ENCODE measurements around the gene RECQL5. TPM values are rescaled to one million over a fixed set of nuclear protein-coding genes. Genes with fewer than 3 reads are reported as not detected.
A peak's percentile ranks its signal among the peaks of the same experiment; 100 is the strongest.

Gene RECQL5
- total RNA-seq, 1 donor from 2014 or later = 110 TPM

DNA sequence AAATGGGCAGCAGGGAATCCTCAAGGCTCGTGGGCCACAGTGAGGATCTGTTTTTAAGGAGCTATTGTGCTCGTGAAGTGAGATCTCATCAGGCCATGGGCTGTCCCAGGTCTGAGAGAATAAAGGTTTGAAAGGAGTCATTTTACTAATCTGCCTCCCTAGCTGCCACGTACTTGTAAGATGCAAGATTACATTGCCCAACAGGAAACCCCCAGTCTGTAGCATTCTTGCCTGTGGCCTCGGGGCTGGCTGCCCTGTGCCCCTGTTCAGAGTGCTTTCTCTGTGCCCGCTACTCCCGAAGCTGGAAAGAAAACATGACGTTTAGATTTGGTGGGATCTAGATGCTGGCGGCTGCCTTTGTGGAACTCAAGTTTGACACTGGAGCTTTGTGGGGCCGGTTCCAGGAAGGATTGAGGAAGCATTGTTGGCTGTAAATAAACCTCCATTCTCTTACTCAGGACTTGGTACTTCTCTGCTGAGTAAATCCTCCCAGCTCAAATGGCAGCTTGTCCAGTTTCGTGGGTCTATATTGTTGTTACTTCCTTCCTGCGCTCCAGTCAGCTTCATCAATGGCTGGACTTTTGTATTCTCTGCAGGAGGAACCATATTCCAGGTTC, 21.4 kb upstream of the RECQL5 start:
- no peak for DNase-seq (ENCODE audit: low spot score)

DNA sequence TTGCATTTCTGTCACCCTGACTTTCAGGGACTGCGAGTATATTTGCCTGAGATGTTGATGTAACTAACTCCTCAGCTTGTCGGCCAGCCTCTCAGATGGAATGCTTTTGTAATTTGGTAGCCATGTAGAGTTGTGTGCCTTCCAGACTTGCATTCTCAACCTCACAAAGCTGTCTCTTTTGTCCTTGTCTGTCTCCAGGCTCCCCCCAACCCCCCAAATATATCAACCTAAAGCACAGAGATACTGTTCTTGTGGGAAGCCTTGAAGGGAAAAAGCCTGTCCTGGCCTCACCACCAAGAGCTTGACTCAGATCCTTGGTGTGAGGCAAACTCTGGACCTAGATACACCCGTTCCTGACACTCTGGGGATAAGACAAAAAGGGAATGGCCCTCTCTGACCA, 18.5 kb upstream of the RECQL5 start:
- DNase-seq (ENCODE audit: low spot score) = no peak

DNA sequence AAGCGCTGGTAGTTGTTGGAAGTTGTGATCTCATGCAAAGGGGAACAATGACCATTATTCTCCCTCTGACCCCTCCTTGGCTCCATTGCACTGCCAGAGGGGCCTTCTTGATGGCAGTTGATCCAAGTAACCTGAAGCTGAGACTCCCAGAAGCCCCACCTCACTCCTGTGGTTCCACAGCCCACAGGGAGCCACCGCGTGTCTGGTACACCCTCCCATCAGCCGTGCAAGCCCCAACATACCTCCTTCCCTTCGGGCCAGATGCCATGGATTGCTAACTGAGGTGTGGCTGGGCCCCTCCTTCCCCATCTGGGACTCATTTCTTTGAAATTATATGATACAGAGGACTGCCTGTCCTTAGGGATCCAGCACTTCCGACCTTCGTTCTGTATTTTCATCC, 18.0 kb upstream of the RECQL5 start:
- peak; percentile 46 for DNase-seq (ENCODE audit: low spot score)

DNA sequence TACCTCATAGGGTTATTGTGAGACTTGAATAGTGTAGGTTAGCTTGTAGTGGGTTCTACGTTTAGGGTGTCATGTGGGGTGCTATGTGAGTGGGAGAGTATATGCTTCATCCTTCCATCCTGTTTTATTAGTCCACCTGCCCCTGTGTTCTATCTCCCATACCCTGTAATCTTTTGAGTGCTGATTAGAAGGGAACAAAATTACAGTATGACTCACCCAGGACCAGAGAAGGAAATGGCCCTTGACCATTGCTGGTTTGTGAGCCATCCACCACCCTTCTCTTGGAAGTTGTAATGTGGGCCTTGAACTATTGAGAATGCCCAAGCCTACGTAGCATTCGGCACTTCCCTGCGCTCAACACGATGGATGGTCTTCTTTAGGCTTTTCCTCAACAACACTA, 17.3 kb upstream of the RECQL5 start:
- no peak for DNase-seq (ENCODE audit: low spot score)

GRCh38 chr17:75683583-75683982, 16.6 kb upstream of the RECQL5 start:
- no peak for DNase-seq (ENCODE audit: low spot score)

GRCh38 chr17:75681289-75681688, 14.3 kb upstream of the RECQL5 start:
- no peak for DNase-seq (ENCODE audit: low spot score)

DNA sequence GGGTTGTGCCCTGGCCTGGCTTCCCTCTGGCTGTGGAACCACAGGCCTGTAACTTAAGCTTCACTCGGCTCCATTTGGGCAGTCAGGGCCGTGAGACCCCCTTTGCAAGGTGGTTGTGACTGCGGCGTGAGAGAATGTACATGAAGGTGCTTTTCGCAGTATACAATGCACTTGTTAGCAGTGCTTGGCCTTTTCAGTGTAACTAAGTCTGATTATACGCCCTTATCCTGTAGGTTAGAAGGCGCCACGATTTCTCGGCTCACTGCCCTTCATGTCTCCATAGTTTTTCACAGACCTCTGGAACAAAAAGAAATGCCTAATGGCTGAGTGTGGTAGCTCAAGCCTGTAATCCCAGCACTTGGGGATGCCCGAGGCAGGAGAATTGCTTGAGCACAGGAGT, 13.5 kb upstream of the RECQL5 start:
- DNase-seq (ENCODE audit: low spot score) = no peak

GRCh38 chr17:75679706-75680211, 12.8 kb upstream of the RECQL5 start:
- DNase-seq (ENCODE audit: low spot score) = peak; percentile 66

DNA sequence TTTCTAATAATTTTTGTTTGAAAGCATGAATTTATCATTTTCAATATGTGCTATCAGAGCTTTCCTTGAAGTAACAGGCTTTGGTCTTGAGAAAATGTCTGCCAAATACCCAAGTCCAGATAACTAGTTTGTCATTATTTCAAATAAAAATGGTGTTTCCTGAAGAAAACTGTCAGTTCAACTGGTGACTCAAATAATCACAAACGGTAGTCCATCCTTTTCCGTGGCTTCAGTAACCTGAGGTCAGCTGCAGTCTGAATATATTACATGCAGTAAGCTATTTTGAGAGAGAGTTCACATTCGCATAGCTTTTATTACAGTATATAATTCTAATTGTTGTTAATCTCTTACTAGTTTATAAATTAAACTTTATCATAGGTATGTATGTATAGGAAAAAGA, 9.5 kb upstream of the RECQL5 start:
- DNase-seq (ENCODE audit: low spot score) = no peak

GRCh38 chr17:75673487-75673886, 6.5 kb upstream of the RECQL5 start:
- DNase-seq (ENCODE audit: low spot score) = no peak

DNA sequence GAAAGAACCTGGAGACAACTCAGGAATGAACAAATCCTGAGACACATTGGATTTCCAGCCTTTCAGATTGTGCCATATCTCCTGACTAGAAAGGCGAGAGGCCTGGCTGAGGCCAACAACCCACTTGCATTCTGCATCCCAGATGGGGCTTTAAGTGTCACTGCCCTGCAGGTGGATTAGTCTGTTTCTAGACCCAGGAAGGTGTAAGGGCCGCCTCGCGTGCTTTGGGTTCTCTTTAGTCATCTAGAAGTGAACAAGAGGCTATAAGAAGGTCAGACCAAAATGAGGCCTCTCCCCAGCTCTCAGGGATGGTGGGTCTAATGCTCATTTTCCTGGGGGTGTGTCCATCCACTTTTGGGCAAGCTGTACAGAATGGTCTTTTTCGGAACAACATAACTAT, 5.1 kb upstream of the RECQL5 start:
- no peak for DNase-seq (ENCODE audit: low spot score)

GRCh38 chr17:75670868-75671267, 3.9 kb upstream of the RECQL5 start:
- DNase-seq (ENCODE audit: low spot score) = no peak

- DNase-seq (ENCODE audit: low spot score) = no peak
Measured at GRCh38 chr17:75668489-75668888, 1.5 kb upstream of the RECQL5 start.

DNA sequence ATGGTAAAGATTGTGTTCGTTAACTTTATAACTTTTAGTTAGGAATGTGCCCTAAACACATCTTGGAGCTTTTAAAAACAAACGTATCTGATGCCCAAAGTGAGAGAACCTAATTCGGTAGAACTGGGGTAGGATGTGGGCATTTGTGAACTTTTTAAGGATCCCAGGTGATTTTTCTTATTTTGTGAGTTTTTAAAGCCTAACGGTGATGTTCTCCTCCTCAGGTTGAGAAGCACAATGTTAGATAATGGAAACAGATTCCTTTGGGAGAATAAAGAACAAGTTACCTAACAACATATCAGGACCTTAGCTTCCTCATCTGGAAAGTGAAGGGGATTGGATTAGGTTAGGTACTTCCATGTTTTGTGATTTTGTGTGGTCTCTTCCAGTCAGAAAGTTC, 871 bp upstream of the RECQL5 start:
- no peak for DNase-seq (ENCODE audit: low spot score)

DNA sequence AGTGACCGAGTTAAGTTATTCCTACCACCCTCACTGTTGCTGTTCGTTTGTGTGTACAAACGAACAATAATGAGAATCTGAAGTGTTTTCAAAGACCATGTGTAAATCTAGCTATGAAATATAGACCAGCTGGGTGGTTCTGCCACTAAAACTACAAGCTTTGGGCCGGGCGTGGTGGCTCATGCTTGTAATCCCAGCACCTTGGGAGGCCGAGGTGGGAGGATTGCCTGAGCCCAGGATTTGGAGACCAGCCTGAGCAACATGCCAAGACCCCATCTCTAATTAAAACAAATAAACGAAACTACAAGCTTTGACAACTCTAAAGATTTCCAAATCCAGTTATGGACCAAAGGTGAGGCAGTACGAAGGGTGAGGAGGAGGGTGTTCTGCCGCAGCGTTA, 973 bp downstream of the RECQL5 start:
- no peak for DNase-seq (ENCODE audit: low spot score)

DNA sequence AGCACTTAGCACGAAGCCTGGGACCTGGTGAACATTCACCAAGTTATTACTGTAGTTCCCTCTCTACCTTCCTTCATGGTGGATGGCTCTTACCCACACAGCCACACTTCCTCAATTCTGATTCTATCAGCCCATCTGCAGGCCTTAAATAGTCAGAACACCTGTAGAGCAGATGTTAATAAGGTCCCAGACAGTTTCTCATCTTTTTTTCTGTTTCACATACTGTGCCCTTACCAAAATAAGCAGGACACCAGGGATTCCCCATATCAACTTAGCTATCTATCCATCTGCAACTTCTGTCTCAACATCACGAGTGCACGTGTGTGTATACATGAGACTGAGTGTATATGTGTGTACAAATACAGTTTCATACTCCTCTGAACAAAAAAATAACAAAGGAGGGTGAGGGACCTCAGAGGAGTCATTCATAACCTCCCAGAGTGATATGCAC, 2.8 kb downstream of the RECQL5 start:
- no peak for DNase-seq (ENCODE audit: low spot score)

DNA sequence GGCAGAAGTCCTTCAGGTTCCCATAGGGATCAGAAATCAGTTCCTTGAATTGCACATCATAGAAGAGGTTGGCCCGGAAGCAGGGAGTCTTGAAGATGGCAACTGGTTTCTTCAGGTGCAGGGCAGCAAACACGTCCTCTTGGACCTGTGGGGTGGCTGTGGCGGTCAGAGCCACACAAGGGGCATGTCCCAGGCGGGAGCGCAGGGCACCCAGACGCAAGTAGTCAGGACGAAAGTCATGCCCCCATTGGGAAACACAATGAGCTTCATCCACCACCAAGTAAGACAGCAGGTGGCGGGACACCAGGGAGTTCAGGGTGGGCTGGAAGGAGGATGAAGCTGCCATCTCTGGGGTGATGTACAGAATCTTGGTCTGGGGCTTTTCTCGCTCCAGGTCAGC, 4.4 kb downstream of the RECQL5 start:
- DNase-seq (ENCODE audit: low spot score) = no peak

DNA sequence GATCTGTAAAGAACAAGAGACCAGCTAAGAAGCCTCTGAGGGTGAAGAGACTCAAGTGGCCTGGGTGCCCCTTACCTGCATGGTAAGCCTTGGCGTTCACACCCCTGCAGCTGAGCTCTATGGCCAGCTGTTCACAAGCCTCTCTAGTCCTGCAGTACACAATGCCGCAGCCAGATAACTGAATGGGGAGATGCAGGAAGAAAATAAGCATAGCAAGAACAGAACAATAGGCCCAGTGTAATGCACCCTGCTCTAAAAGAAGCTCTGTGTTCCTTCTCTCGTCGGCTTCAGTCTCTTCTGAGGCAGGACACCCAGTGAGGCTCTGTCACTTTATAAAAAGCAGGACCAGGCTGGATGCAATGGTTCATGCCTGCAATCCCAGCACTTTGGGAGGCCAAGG, 5.4 kb downstream of the RECQL5 start:
- DNase-seq (ENCODE audit: low spot score) = no peak

GRCh38 chr17:75658237-75658636, 8.7 kb downstream of the RECQL5 start:
- no peak for DNase-seq (ENCODE audit: low spot score)

- DNase-seq (ENCODE audit: low spot score) = no peak
Measured at GRCh38 chr17:75654176-75654575, 12.8 kb downstream of the RECQL5 start.

GRCh38 chr17:75652934-75653549, 13.9 kb downstream of the RECQL5 start:
- DNase-seq (ENCODE audit: low spot score) = no peak

DNA sequence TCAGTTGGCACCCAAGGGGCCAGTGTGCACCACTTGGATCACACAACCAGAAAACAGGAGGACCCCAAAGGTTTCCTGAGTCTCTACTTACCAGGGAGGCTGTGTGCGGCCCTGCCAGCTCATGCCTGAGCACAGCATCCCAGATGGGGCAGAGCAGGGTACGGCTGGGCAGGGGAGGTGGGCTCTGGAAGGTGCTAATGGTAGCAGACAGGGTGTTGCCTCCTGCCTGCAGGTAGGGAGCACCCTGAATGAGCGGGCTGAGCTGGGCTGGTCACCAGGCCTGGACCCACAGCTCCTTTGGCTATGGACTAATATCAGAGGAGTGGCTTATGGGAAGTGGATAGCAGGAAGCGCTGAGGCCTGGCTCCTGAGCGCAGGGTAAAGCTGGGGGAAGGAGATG, 14.6 kb downstream of the RECQL5 start:
- no peak for DNase-seq (ENCODE audit: low spot score)

DNA sequence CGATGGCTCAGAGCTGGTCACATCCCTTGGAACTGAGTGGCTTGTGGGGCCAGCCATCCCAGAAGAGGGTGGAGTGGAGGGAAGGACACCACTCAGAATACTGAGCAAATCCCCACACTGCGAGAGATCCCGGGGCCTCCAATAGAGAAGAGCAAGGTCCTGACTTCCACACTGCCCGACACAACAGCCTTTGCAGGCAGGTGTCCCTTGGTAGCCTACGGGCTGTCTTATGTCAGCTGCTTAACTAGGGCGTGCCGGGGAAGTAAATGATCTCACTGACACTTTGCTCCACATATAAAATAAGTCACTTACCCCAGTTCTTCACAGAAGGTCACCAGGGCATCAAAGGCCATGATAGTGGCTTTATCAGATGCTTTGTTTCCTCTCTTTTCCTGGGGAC, 16.1 kb downstream of the RECQL5 start:
- DNase-seq (ENCODE audit: low spot score) = no peak

- no peak for DNase-seq (ENCODE audit: low spot score)
Measured at GRCh38 chr17:75649687-75650086, 17.3 kb downstream of the RECQL5 start.

All from mucosa of gallbladder (tissue), 1 donor.